ENCODE measurements around the gene SPI1.

- TF ChIP-seq EZH2 (IDR thresholded peaks at IDR 0.05; ENCODE audit: borderline replicate concordance, low read depth, low read length, severe bottlenecking) (no peak), CTCF (IDR thresholded peaks at IDR 0.05; ENCODE audit: extremely low read depth in 1 of 2, insufficient read depth in 1 of 2, low read depth in 1 of 2, low read length in 2 of 2) (no peak), POLR2AphosphoS5 (IDR thresholded peaks at IDR 0.05; ENCODE audit: insufficient read depth, low read depth, low read length) (peak; percentile 24), MYC (IDR thresholded peaks at IDR 0.05; ENCODE audit: low read depth, low read length) (no peak), POLR2A (IDR thresholded peaks at IDR 0.05; ENCODE audit: low read depth, low read length) (peak; percentile 12), MAX (IDR thresholded peaks at IDR 0.05; ENCODE audit: insufficient read depth, insufficient read length) (no peak)
Observed at GRCh38 chr11:47418454-47419259, 40.3 kb upstream of the SPI1 start.
